Stimulated activated CD4-positive, alpha-beta T cell treated with anti-CD3 and anti-CD28 coated beads, Interleukin-1b, Interleukin-23, amount 100 ng/mL, for 4 hours (primary cell): ENCODE results near the gene UIMC1.

Source experiments
- DNase-seq, 2 donors: peaks; one replicate each; pipeline ENCODE4 v3.0.0-alpha.2; 2020; ENCODE audit warnings: low read depth in 2 of 2

Gene UIMC1

GRCh38 chr5:176870110-176870591 is 136.4 kb downstream of the UIMC1 start:
- DNase-seq = no peak

GRCh38 chr5:176869501-176870109 is 137.0 kb downstream of the UIMC1 start:
- DNase-seq = no peak

GRCh38 chr5:176868731-176869130 is 137.8 kb downstream of the UIMC1 start:
- DNase-seq = no peak

- no peak for DNase-seq
These were observed 138.5 kb downstream of the UIMC1 start for GRCh38 chr5:176868126-176868525.

GRCh38 chr5:176866707-176867310 is 139.8 kb downstream of the UIMC1 start:
- DNase-seq = no peak

GRCh38 chr5:176865964-176866363 is 140.6 kb downstream of the UIMC1 start:
- DNase-seq = no peak

GRCh38 chr5:176864755-176865154 is 141.8 kb downstream of the UIMC1 start:
- no peak for DNase-seq

GRCh38 chr5:176863765-176864098 is 142.8 kb downstream of the UIMC1 start:
- no peak for DNase-seq

- no peak for DNase-seq
These were observed 143.4 kb downstream of the UIMC1 start for GRCh38 chr5:176863041-176863764.

GRCh38 chr5:176862330-176862995 is 144.1 kb downstream of the UIMC1 start:
- no peak for DNase-seq

- no peak for DNase-seq
These were observed 145.3 kb downstream of the UIMC1 start for GRCh38 chr5:176861276-176861675.

GRCh38 chr5:176860381-176860780 is 146.2 kb downstream of the UIMC1 start:
- no peak for DNase-seq

- no peak for DNase-seq
These were observed 146.7 kb downstream of the UIMC1 start for GRCh38 chr5:176859916-176860315.

GRCh38 chr5:176857894-176858273 is 148.7 kb downstream of the UIMC1 start:
- no peak for DNase-seq

GRCh38 chr5:176857216-176857893 is 149.2 kb downstream of the UIMC1 start:
- no peak for DNase-seq

GRCh38 chr5:176856746-176857145 is 149.8 kb downstream of the UIMC1 start:
- no peak for DNase-seq

GRCh38 chr5:176855598-176855997 is 151.0 kb downstream of the UIMC1 start:
- no peak for DNase-seq
